ENCODE results near the gene KHNYN. TPM values are rescaled to one million over a fixed set of nuclear protein-coding genes. Genes with fewer than 3 reads are reported as not detected.

The KHNYN gene
- total RNA-seq, 2 experiments from 2014 or later: 50.8 to 57.5 TPM

GRCh38 chr14:24430682-24431568 is 1.2 kb downstream of the KHNYN start:
- Histone ChIP-seq H3K9me3 (ENCODE audit: low read length) (no peaks in the 10 kb centered on the region), H3K9me2 (ENCODE audit: insufficient read depth, low read length) (no peaks in the 10 kb centered on the region), H3K4me3 (ENCODE audit: low read depth, low read length, poor library complexity, severe bottlenecking) (peak overlapping the region; percentile 82), H3K27ac (ENCODE audit: low read depth, low read length, poor library complexity, severe bottlenecking) (peak overlapping the region; percentile 68), H3K4me1 (ENCODE audit: insufficient read depth, low read length, poor library complexity, severe bottlenecking) (peaks cover 32% of the 10 kb centered on the region), H3K36me3 (ENCODE audit: insufficient read depth, low read length) (peaks cover 20% of the 10 kb centered on the region), H3K79me2 (ENCODE audit: insufficient read depth, low read depth, low read length) (peaks cover 5% of the 10 kb centered on the region; the same call in 1 of the 2 replicates), H2AFZ (ENCODE audit: low read length) (no peak overlapping the region), H4K20me1 (ENCODE audit: insufficient read depth, low read length) (no peaks in the 10 kb centered on the region), H3K4me2 (ENCODE audit: low read length) (peak overlapping the region; percentile 82)
- BruUV-seq (replicated peaks): TSS peak; percentile 38
- CTCF ChIA-PET (ENCODE audit: unreplicated experiment): interaction anchor here (0.5 to 2.5 kb wide), 23 partner anchors 10 to 1486 kb away, joined by 3 to 26 read pairs (median 3); partner anchors contain the start of genes CIDEB, NFATC4 and RIPK3
- TF ChIP-seq EZH2phosphoT487 (IDR thresholded peaks at IDR 0.05; ENCODE audit: borderline replicate concordance, low read depth, low read length) (no peak), CTCF (conservative IDR thresholded peaks at IDR 0.05; ENCODE audit: low read length) (no peak)
- intact Hi-C loops (cut with micrococcal nuclease; ENCODE audit: unreplicated experiment): loop anchor here (1.0 to 2.0 kb wide), 3 partner anchors 66 to 188 kb away; partner anchors contain the start of gene TINF2
- DNase-seq (ENCODE audit: low spot score): peak; percentile 63
- POLR2A ChIA-PET: interaction anchor here (0.9 to 3.1 kb wide), 15 partner anchors 9 to 139 kb away, joined by 3 to 24 read pairs (median 6); partner anchors contain the start of genes NFATC4 and RIPK3

GRCh38 chr14:24431569-24432258 is 2.0 kb downstream of the KHNYN start:
- Histone ChIP-seq H4K20me1 (ENCODE audit: insufficient read depth, low read length) (no peaks in the 10 kb centered on the region), H3K9me3 (ENCODE audit: low read length) (no peaks in the 10 kb centered on the region), H2AFZ (ENCODE audit: low read length) (no peak overlapping the region), H3K79me2 (ENCODE audit: insufficient read depth, low read depth, low read length) (peaks cover 5% of the 10 kb centered on the region; the same call in 1 of the 2 replicates), H3K4me3 (ENCODE audit: low read depth, low read length, poor library complexity, severe bottlenecking) (peak overlapping the region; percentile 82), H3K4me1 (ENCODE audit: insufficient read depth, low read length, poor library complexity, severe bottlenecking) (peaks cover 39% of the 10 kb centered on the region), H3K4me2 (ENCODE audit: low read length) (peak overlapping the region; percentile 82), H3K36me3 (ENCODE audit: insufficient read depth, low read length) (peaks cover 20% of the 10 kb centered on the region), H3K27ac (ENCODE audit: low read depth, low read length, poor library complexity, severe bottlenecking) (peak overlapping the region; percentile 68), H3K9me2 (ENCODE audit: insufficient read depth, low read length) (no peaks in the 10 kb centered on the region)
- no peak for TF ChIP-seq EZH2phosphoT487 (IDR thresholded peaks at IDR 0.05; ENCODE audit: borderline replicate concordance, low read depth, low read length)
- peak; percentile 97 for TF ChIP-seq CTCF (conservative IDR thresholded peaks at IDR 0.05; ENCODE audit: low read length)
- ChIA-PET CTCF (ENCODE audit: unreplicated experiment) (interaction anchor here (0.5 to 2.5 kb wide), 22 partner anchors 10 to 1486 kb away, joined by 3 to 26 read pairs (median 4); partner anchors contain the start of genes NFATC4 and RIPK3), POLR2A (interaction anchor here (0.6 to 3.1 kb wide), 14 partner anchors 10 to 696 kb away, joined by 3 to 24 read pairs (median 6); partner anchors contain the start of genes NFATC4 and RIPK3)
- intact Hi-C loops (cut with micrococcal nuclease; ENCODE audit: unreplicated experiment): loop anchor here (1.0 to 2.0 kb wide), 3 partner anchors 66 to 189 kb away; partner anchors contain the start of gene TINF2
- peak; percentile 95 for DNase-seq (ENCODE audit: low spot score)
- BruUV-seq (replicated peaks): no TSS peak
